CD14-positive monocyte (primary cell): ENCODE data around the gene BTBD19. TPM values are rescaled to one million over a fixed set of nuclear protein-coding genes. Genes with fewer than 3 reads are reported as not detected.
A peak's percentile ranks its signal among the peaks of the same experiment; 100 is the strongest.
"Not testable (repeated sequence)": the region's sequence is repeated elsewhere in the genome, so short reads cannot be mapped to it uniquely, and the experiment has no call there.

Experiments
- DNase-seq, 3 donors: peaks; one replicate each; pipeline ENCODE4 v3.0.0-alpha.2; 2011 to 2022
- H2AFZ ChIP-seq: 2 replicates; pipeline ENCODE4 v1.6.0; 2012; ENCODE audit warnings: mild to moderate bottlenecking, low read depth, low read length, inconsistent platforms; ENCODE audit not compliant: insufficient read depth, poor library complexity, severe bottlenecking
- H3K27ac ChIP-seq, 2 donors: 1 replicate in 1 of 2; 2 replicates in 1 of 2; pipeline ENCODE4 v1.5.1; 2012 to 2013; ENCODE audit warnings: low read length in 2 of 2, control low read depth in 1 of 2, inconsistent platforms in 1 of 2, low read depth in 1 of 2, mild to moderate bottlenecking in 1 of 2
- H3K27me3 ChIP-seq, 2 donors: one replicate each; pipeline versions ENCODE4 v1.6.0 to v1.6.1; 2011 to 2013; ENCODE audit warnings: low read length in 2 of 2; ENCODE audit not compliant: control insufficient read depth in 2 of 2, insufficient read depth in 2 of 2
- H3K36me3 ChIP-seq, 2 donors: replicated peaks in 1 of 2; 1 replicate in 1 of 2; 2 replicates in 1 of 2; pipeline versions ENCODE4 v1.5.1 to v1.6.1; 2012 to 2013; ENCODE audit warnings: low read length in 2 of 2, control low read depth in 1 of 2, inconsistent platforms in 1 of 2, mild to moderate bottlenecking in 1 of 2; ENCODE audit not compliant: insufficient read depth in 2 of 2, control insufficient read depth in 1 of 2
- H3K4me1 ChIP-seq, 2 donors: 1 replicate in 1 of 2; 2 replicates in 1 of 2; pipeline versions ENCODE4 v1.5.1 to v1.6.1; 2012 to 2013; ENCODE audit warnings: low read length in 2 of 2, control low read depth in 1 of 2, inconsistent platforms in 1 of 2, mild to moderate bottlenecking in 1 of 2, moderate library complexity in 1 of 2; ENCODE audit not compliant: insufficient read depth in 2 of 2, control insufficient read depth in 1 of 2
- H3K4me2 ChIP-seq: replicated peaks from 2 replicates; pipeline ENCODE3; 2012; ENCODE audit warnings: low read length, moderate library complexity, mild to moderate bottlenecking; ENCODE audit not compliant: poor library complexity, severe bottlenecking; ENCODE audit errors: extremely low read depth
- H3K4me3 ChIP-seq, 3 experiments: fragments of 200-600 bp in 1 of 3; sonication (generic) in 1 of 3; replicated peaks in 1 of 3; 1 replicate in 2 of 3; 2 replicates in 1 of 3; pipeline ENCODE4 v1.5.1; 2011 to 2013; ENCODE audit warnings: low read length in 3 of 3, mild to moderate bottlenecking in 3 of 3, control low read depth in 2 of 3, low read depth in 2 of 3, inconsistent platforms in 1 of 3, moderate library complexity in 1 of 3
- H3K79me2 ChIP-seq: 2 replicates; pipeline ENCODE4 v1.6.0; 2012; ENCODE audit warnings: mild to moderate bottlenecking, control low read depth, inconsistent platforms, low read length, moderate library complexity; ENCODE audit not compliant: insufficient read depth
- H3K9ac ChIP-seq: 2 replicates; pipeline ENCODE4 v1.6.0; 2017; ENCODE audit warnings: low read length, mild to moderate bottlenecking; ENCODE audit not compliant: insufficient read depth, poor library complexity, severe bottlenecking
- H3K9me3 ChIP-seq, 2 donors: replicated peaks in 1 of 2; 1 replicate in 1 of 2; 2 replicates in 1 of 2; pipeline versions ENCODE4 v1.5.1 to v1.6.1; 2012 to 2013; ENCODE audit warnings: low read length in 2 of 2, control low read depth in 1 of 2; ENCODE audit not compliant: control insufficient read depth in 1 of 2, insufficient read depth in 1 of 2
- H4K20me1 ChIP-seq: 2 replicates; pipeline ENCODE4 v1.6.0; 2012; ENCODE audit warnings: mild to moderate bottlenecking, low read length, control low read depth, moderate library complexity; ENCODE audit not compliant: insufficient read depth
- H3K27ac Mint-ChIP-seq, 7 donors: one replicate each; pipeline ENCODE4 v1.8.0; 2020; ENCODE audit warnings: mild to moderate bottlenecking in 7 of 7, mixed read lengths in 7 of 7, moderate library complexity in 6 of 7, inconsistent platforms in 2 of 7
- H3K27me3 Mint-ChIP-seq, 3 donors: one replicate each; pipeline ENCODE4 v1.8.0; 2021 to 2022; ENCODE audit warnings: low read depth in 3 of 3, mild to moderate bottlenecking in 3 of 3, mixed read lengths in 3 of 3, moderate library complexity in 3 of 3, inconsistent platforms in 1 of 3
- H3K36me3 Mint-ChIP-seq, 2 donors: one replicate each; pipeline ENCODE4 v1.8.0; 2020; ENCODE audit warnings: mixed read lengths in 2 of 2, inconsistent platforms in 1 of 2, mild to moderate bottlenecking in 1 of 2
- H3K4me1 Mint-ChIP-seq: one replicate; pipeline ENCODE4 v1.8.0; 2020; ENCODE audit warnings: mild to moderate bottlenecking, mixed read lengths
- H3K4me3 Mint-ChIP-seq, 2 donors: one replicate each; pipeline ENCODE4 v1.8.0; 2020; ENCODE audit warnings: mild to moderate bottlenecking in 2 of 2, mixed read lengths in 2 of 2, moderate library complexity in 1 of 2
- H3K9me3 Mint-ChIP-seq, 7 donors: one replicate each; pipeline ENCODE4 v1.8.0; 2020 to 2022; ENCODE audit warnings: mixed read lengths in 7 of 7, mild to moderate bottlenecking in 6 of 7, moderate library complexity in 6 of 7, inconsistent platforms in 2 of 7
- WGBS: methylation state at CpG from one replicate; pipeline ENCODE4 v1.1.5; 2013; ENCODE audit warnings: missing lambda C conversion rate; ENCODE audit not compliant: insufficient coverage; 5-methylcytosine and 5-hydroxymethylcytosine counted together
- intact Hi-C, 2 donors: fragments of 100-400 bp; cut with micrococcal nuclease; formaldehyde crosslinking; loops; one replicate each; pipeline versions ENCODE4 v1.15.0 to v1.15.1; 2023
- polyA plus RNA-seq, 3 donors: library from polyadenylated mRNA; depleted of rRNA in 1 of 3; unstranded in 2 of 3; stranded (reverse) in 1 of 3; fragments of 300-500 nt in 2 of 3; fragments of >200 nt in 1 of 3; fragmentation: Illumina TruSeq in 2 of 3; gene quantifications; 1 replicate in 2 of 3; 2 replicates in 1 of 3; pipeline ENCODE4 v1.2.3, GENCODE V29; 2012 to 2021
- TF ChIP-seq, protein P1 (sequence below): fragments of 200-600 bp; IDR thresholded peaks from one replicate; pipeline ENCODE4 v1.8.0; 2022; ENCODE audit warnings: antibody characterized with exemption, mild to moderate bottlenecking

Gene BTBD19
- polyA plus RNA-seq, 3 donors = 0.10 to 6.3 (median 0.73) TPM

GRCh38 chr1:44811234-44811633 lies 2.9 kb downstream of the BTBD19 start:
- no peak overlapping the region for H3K4me3 Mint-ChIP-seq
- H3K9me3 ChIP-seq = no peaks in the 10 kb centered on the region
- H3K27ac Mint-ChIP-seq = peak overlapping the region; percentile 70 to 100 (median 100)
- H3K27ac ChIP-seq = peak overlapping the region in 1 of 2 donors; percentile 99
- no peak overlapping the region for H2AFZ ChIP-seq
- no peaks in the 10 kb centered on the region for H3K79me2 ChIP-seq
- intact Hi-C loops = no loop called here
- no peaks in the 10 kb centered on the region for H4K20me1 ChIP-seq
- H3K9ac ChIP-seq = no peak overlapping the region
- no peak overlapping the region for H3K4me2 ChIP-seq
- no peak overlapping the region for H3K4me3 ChIP-seq
- 86% methylated on average over 8 of the region's 8 CpGs for WGBS
- peaks cover 84 to 88% of the 10 kb centered on the region in 2 donors for H3K4me1 ChIP-seq
- no peak for DNase-seq
- no peaks in the 10 kb centered on the region for H3K9me3 Mint-ChIP-seq
- H3K27me3 ChIP-seq = no peaks in the 10 kb centered on the region
- TF ChIP-seq, protein P1, sequence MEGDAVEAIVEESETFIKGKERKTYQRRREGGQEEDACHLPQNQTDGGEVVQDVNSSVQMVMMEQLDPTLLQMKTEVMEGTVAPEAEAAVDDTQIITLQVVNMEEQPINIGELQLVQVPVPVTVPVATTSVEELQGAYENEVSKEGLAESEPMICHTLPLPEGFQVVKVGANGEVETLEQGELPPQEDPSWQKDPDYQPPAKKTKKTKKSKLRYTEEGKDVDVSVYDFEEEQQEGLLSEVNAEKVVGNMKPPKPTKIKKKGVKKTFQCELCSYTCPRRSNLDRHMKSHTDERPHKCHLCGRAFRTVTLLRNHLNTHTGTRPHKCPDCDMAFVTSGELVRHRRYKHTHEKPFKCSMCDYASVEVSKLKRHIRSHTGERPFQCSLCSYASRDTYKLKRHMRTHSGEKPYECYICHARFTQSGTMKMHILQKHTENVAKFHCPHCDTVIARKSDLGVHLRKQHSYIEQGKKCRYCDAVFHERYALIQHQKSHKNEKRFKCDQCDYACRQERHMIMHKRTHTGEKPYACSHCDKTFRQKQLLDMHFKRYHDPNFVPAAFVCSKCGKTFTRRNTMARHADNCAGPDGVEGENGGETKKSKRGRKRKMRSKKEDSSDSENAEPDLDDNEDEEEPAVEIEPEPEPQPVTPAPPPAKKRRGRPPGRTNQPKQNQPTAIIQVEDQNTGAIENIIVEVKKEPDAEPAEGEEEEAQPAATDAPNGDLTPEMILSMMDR = no peak
- peaks cover 0 to 4% of the 10 kb centered on the region in 2 donors for H3K36me3 ChIP-seq
- peaks cover 19 to 24% of the 10 kb centered on the region in 2 donors for H3K36me3 Mint-ChIP-seq
- H3K27me3 Mint-ChIP-seq = peaks cover 0 to 3% (median 1%) of the 10 kb centered on the region in 3 donors
- H3K4me1 Mint-ChIP-seq = peaks cover 87% of the 10 kb centered on the region

- intact Hi-C loops = no loop called here
- TF ChIP-seq, protein P1 = no peak
- H3K4me3 ChIP-seq = peak overlapping the region; percentile 44 to 74 (median 52)
- no peaks in the 10 kb centered on the region for H4K20me1 ChIP-seq
- 76% methylated on average over 48 of the region's 48 CpGs for WGBS
- peaks cover 12 to 17% of the 10 kb centered on the region in 2 donors for H3K36me3 Mint-ChIP-seq
- H3K9me3 Mint-ChIP-seq = no peaks in the 10 kb centered on the region
- peak in 1 of 3 donors; percentile 13 for DNase-seq
- H3K4me1 ChIP-seq = peaks cover 69 to 75% of the 10 kb centered on the region in 2 donors
- H3K27me3 ChIP-seq = no peaks in the 10 kb centered on the region
- peak overlapping the region; percentile 66 for H3K9ac ChIP-seq
- H3K27ac Mint-ChIP-seq = peak overlapping the region in 4 of 7 donors; percentile 46 to 100 (median 86)
- peak overlapping the region; percentile 77 for H3K4me2 ChIP-seq
- peak overlapping the region in 1 of 2 donors; percentile 85 for H3K27ac ChIP-seq
- no peaks in the 10 kb centered on the region for H3K36me3 ChIP-seq
- no peaks in the 10 kb centered on the region for H3K79me2 ChIP-seq
- H3K4me3 Mint-ChIP-seq = peak overlapping the region; percentile 63 to 82
- peak overlapping the region; percentile 61 for H2AFZ ChIP-seq
- peaks cover 0 to 1% (median 0%) of the 10 kb centered on the region in 3 donors for H3K27me3 Mint-ChIP-seq
- H3K9me3 ChIP-seq = no peaks in the 10 kb centered on the region
- H3K4me1 Mint-ChIP-seq = peaks cover 79% of the 10 kb centered on the region
Measured at GRCh38 chr1:44812822-44813543, 4.7 kb downstream of the BTBD19 start.

DNA sequence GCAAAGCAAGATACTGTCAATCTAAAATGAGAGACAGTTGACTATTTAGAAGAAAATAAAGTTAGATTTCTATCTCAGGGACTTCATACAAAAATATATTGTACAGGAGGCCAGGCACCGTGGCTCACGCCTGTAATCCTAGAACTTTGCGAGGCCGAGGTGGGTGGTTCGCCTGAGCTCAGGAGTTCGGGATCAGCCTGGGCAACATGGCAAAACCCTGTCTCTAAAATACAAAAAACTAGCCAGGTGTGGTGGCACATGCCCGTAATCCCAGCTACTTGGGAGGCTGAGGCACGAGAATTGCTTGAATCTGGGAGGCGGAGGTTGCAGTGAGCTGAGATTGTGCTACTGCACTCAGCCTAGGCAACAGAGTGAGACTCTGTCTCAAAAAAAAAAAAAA lies 7.6 kb downstream of the BTBD19 start:
- H4K20me1 ChIP-seq, H3K27ac ChIP-seq, H3K36me3 ChIP-seq, H3K4me3 ChIP-seq, H3K9me3 Mint-ChIP-seq, H3K27me3 Mint-ChIP-seq, intact Hi-C loops, H3K9ac ChIP-seq, H3K9me3 ChIP-seq, DNase-seq, H3K27me3 ChIP-seq, H2AFZ ChIP-seq, H3K4me3 Mint-ChIP-seq, H3K4me2 ChIP-seq, H3K79me2 ChIP-seq: not testable (repeated sequence)
- peaks cover 64 to 67% of the 10 kb centered on the region in 2 donors for H3K4me1 ChIP-seq
- peaks cover 74% of the 10 kb centered on the region for H3K4me1 Mint-ChIP-seq
- H3K27ac Mint-ChIP-seq = peak overlapping the region in 3 of 7 donors; percentile 95 to 99 (median 95)
- WGBS = 100% methylated on average over 1 of the region's 9 CpGs
- H3K36me3 Mint-ChIP-seq = peaks cover 6 to 15% of the 10 kb centered on the region in 2 donors
